SU-DHL-6 (cell line): ENCODE results near the gene APOC3.

Experiments
- EZH2phosphoT487 ChIP-seq: fragments of 200-600 bp; sonication (generic), shearing (Covaris generic); conservative IDR thresholded peaks from 2 replicates; pipeline ENCODE4 v1.6.1; 2018; ENCODE audit warnings: mild to moderate bottlenecking, antibody characterized with exemption, low read length, moderate library complexity, mixed read lengths
- TF ChIP-seq, protein P1 (sequence below): fragments of 200-600 bp; sonication (generic); IDR thresholded peaks from one replicate; pipeline ENCODE4 v1.5.1; 2017; ENCODE audit warnings: antibody characterized with exemption, mild to moderate bottlenecking, low read length, moderate library complexity; ENCODE audit not compliant: insufficient read depth, poor library complexity, severe bottlenecking

DNA sequence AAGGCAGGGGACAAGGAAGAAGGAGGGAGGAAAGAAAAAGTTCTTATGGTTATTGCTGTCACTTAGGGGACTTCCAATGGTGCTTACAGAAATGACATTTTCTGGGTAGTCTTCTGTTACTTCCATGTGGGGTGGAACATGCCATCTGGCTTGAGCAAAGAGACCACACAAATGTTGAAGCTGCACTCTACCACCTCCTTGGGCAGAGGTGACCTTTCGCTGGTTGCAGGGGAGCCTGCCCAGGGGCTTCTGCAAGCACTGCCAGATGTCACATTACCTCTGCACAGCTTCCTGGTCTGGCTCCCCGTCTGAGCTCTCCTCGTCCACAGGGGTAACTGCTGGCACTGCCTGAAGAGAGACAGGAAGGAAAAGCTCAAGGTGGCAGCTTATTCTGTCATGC lies 40.3 kb downstream of the APOC3 start:
- TF ChIP-seq, protein P1, sequence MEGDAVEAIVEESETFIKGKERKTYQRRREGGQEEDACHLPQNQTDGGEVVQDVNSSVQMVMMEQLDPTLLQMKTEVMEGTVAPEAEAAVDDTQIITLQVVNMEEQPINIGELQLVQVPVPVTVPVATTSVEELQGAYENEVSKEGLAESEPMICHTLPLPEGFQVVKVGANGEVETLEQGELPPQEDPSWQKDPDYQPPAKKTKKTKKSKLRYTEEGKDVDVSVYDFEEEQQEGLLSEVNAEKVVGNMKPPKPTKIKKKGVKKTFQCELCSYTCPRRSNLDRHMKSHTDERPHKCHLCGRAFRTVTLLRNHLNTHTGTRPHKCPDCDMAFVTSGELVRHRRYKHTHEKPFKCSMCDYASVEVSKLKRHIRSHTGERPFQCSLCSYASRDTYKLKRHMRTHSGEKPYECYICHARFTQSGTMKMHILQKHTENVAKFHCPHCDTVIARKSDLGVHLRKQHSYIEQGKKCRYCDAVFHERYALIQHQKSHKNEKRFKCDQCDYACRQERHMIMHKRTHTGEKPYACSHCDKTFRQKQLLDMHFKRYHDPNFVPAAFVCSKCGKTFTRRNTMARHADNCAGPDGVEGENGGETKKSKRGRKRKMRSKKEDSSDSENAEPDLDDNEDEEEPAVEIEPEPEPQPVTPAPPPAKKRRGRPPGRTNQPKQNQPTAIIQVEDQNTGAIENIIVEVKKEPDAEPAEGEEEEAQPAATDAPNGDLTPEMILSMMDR: no peak
- no peak for TF ChIP-seq EZH2phosphoT487
